Smooth muscle cell (in vitro differentiated cells): Measurements from ENCODE around the gene SLC38A10. TPM values are rescaled to one million over a fixed set of nuclear protein-coding genes. Genes with fewer than 3 reads are reported as not detected.

Source experiments
- DNase-seq: peaks from one replicate; lab custom pipeline; 2025; ENCODE audit not compliant: unreplicated experiment; lab: John Stamatoyannopoulos, UW
- H2AFZ ChIP-seq: fragments of 200-600 bp; sonication (generic); 2 replicates; pipeline ENCODE4 v1.6.0; 2016; ENCODE audit warnings: antibody characterized with exemption, low read depth, mild to moderate bottlenecking
- H3F3A ChIP-seq: fragments of 200-600 bp; sonication (generic); 2 replicates; pipeline ENCODE4 v1.6.0; 2017; ENCODE audit warnings: antibody characterized with exemption, low read depth
- H3K27ac ChIP-seq: fragments of 200-600 bp; sonication (generic); 2 replicates; pipeline ENCODE4 v1.5.1; 2016; ENCODE audit warnings: low read depth, mild to moderate bottlenecking
- H3K27me3 ChIP-seq: fragments of 200-600 bp; sonication (generic); 2 replicates; pipeline ENCODE4 v1.6.1; 2016; ENCODE audit warnings: low read depth, mild to moderate bottlenecking
- H3K36me3 ChIP-seq: fragments of 200-600 bp; sonication (generic); 2 replicates; pipeline ENCODE4 v1.5.1; 2016; ENCODE audit warnings: low read depth
- H3K4me1 ChIP-seq: fragments of 200-600 bp; sonication (generic); 2 replicates; pipeline ENCODE4 v1.5.1; 2016; ENCODE audit warnings: low read depth
- H3K4me2 ChIP-seq: fragments of 200-600 bp; sonication (generic); 2 replicates; pipeline ENCODE4 v1.6.0; 2016; ENCODE audit warnings: mild to moderate bottlenecking
- H3K4me3 ChIP-seq: fragments of 200-600 bp; sonication (generic); 2 replicates; pipeline ENCODE4 v1.5.1; 2016; ENCODE audit warnings: mild to moderate bottlenecking
- H3K79me2 ChIP-seq: fragments of 200-600 bp; sonication (generic); 2 replicates; pipeline ENCODE4 v1.6.0; 2016; ENCODE audit warnings: low read depth, mild to moderate bottlenecking
- H3K9ac ChIP-seq: fragments of 200-600 bp; sonication (generic); 2 replicates; pipeline ENCODE4 v1.6.0; 2016; ENCODE audit warnings: low read depth
- H3K9me3 ChIP-seq: fragments of 200-600 bp; sonication (generic); replicated peaks from 2 replicates; pipeline ENCODE4 v1.5.1; 2016; ENCODE audit warnings: low read depth
- H4K20me1 ChIP-seq: fragments of 200-600 bp; sonication (generic); 2 replicates; pipeline ENCODE4 v1.6.0; 2016; ENCODE audit warnings: low read depth
- CTCF ChIP-seq: fragments of 200-600 bp; sonication (generic); IDR thresholded peaks from 2 replicates; pipeline ENCODE4 v1.5.1; 2017; ENCODE audit warnings: borderline replicate concordance, mild to moderate bottlenecking, antibody characterized with exemption; ENCODE audit not compliant: insufficient read depth, poor library complexity, severe bottlenecking
- WGBS: methylation state at CpG from one replicate; pipeline ENCODE4 v1.1.7; 2016; ENCODE audit warnings: low lambda C conversion rate; 5-methylcytosine and 5-hydroxymethylcytosine counted together
- polyA plus RNA-seq: library from polyadenylated mRNA; unstranded; fragments of >200 nt; fragmentation: Nextera tagmentation; extraction: Ambion mirVana; gene quantifications from 2 replicates; pipeline ENCODE4 v1.2.1, GENCODE V29; 2016
- total RNA-seq: library from RNA; depleted of rRNA; stranded (reverse); fragments of >200 nt; gene quantifications from 2 replicates; pipeline ENCODE4 v1.2.3, GENCODE V29; 2014

Gene SLC38A10
- total and polyA plus RNA-seq, 2 experiments from 2014 or later: 61.6 to 97.1 TPM

- Histone ChIP-seq H3K4me2 (no peak overlapping the region), H3K9ac (no peak overlapping the region), H4K20me1 (peaks cover 9% of the 10 kb centered on the region), H3K4me1 (no peaks in the 10 kb centered on the region), H3K27me3 (no peaks in the 10 kb centered on the region), H3K79me2 (no peaks in the 10 kb centered on the region), H3K4me3 (no peak overlapping the region), H3K27ac (no peak overlapping the region), H3F3A (peaks cover 6% of the 10 kb centered on the region), H3K36me3 (no peaks in the 10 kb centered on the region), H3K9me3 (no peaks in the 10 kb centered on the region), H2AFZ (no peak overlapping the region)
- DNase-seq: no peak
- no peak for TF ChIP-seq CTCF
- 95% methylated on average over 28 of the region's 28 CpGs for WGBS
These were observed 48.3 kb downstream of the SLC38A10 start for GRCh38 chr17:81246679-81247338.

- Histone ChIP-seq H3F3A (peaks cover 6% of the 10 kb centered on the region), H3K9me3 (no peaks in the 10 kb centered on the region), H3K4me3 (no peak overlapping the region), H2AFZ (no peak overlapping the region), H3K27me3 (no peaks in the 10 kb centered on the region), H3K4me2 (no peak overlapping the region), H3K9ac (no peak overlapping the region), H3K27ac (no peak overlapping the region), H3K4me1 (no peaks in the 10 kb centered on the region), H3K79me2 (peaks cover 1% of the 10 kb centered on the region), H3K36me3 (no peaks in the 10 kb centered on the region), H4K20me1 (peaks cover 14% of the 10 kb centered on the region)
- TF ChIP-seq CTCF: no peak
- DNase-seq: no peak
- WGBS: 94% methylated on average over 10 of the region's 10 CpGs
These were observed 48.8 kb downstream of the SLC38A10 start for GRCh38 chr17:81246343-81246670.

- H3F3A ChIP-seq: peaks cover 6% of the 10 kb centered on the region
- 95% methylated on average over 37 of the region's 37 CpGs for WGBS
These were observed 49.3 kb downstream of the SLC38A10 start for GRCh38 chr17:81245665-81246342.

More at GRCh38 chr17:81245665-81246342, 49.3 kb downstream of the SLC38A10 start:
- Histone ChIP-seq H3K4me2 (no peak overlapping the region), H3K9me3 (no peaks in the 10 kb centered on the region), H3K79me2 (peaks cover 7% of the 10 kb centered on the region), H2AFZ (no peak overlapping the region), H3K27me3 (no peaks in the 10 kb centered on the region), H3K27ac (no peak overlapping the region), H3K4me3 (no peak overlapping the region), H4K20me1 (peaks cover 14% of the 10 kb centered on the region), H3K4me1 (no peaks in the 10 kb centered on the region), H3K9ac (no peak overlapping the region), H3K36me3 (no peaks in the 10 kb centered on the region)
- DNase-seq: no peak
- no peak for TF ChIP-seq CTCF
